ENCODE measurements around the gene HOOK1. TPM values are rescaled to one million over a fixed set of nuclear protein-coding genes. Genes with fewer than 3 reads are reported as not detected.

HOOK1 gene
- polyA plus RNA-seq, 10 donors, result 1.2 to 4.5 (median 2.3) TPM

Other genes with a start within 250 kb of the HOOK1 start
- gene CYP2J2, start 111.8 kb downstream of the HOOK1 start, polyA plus RNA-seq (ENCODE audit: insufficient read length in 10 of 10), result 10 to 100 TPM; 30.5 to 95.2 (median 72.9) TPM